Hematopoietic multipotent progenitor cell treated with erythropoietin and hydrocortisone succinate and interleukin-3 and kit ligand, for 6 days (in vitro differentiated cells): ENCODE results near the gene REPS1.
"Not testable (repeated sequence)": the region's sequence is repeated elsewhere in the genome, so short reads cannot be mapped to it uniquely, and the experiment has no call there.

Experiments
- DNase-seq: peaks from one replicate; pipeline ENCODE4 v3.0.0-alpha.2; 2015

The REPS1 gene

GRCh38 chr6:138970159-138970558 is 17.9 kb downstream of the REPS1 start:
- no peak for DNase-seq

- DNase-seq, result no peak
Observed at GRCh38 chr6:138966870-138967269, 21.2 kb downstream of the REPS1 start.

GRCh38 chr6:138965971-138966370 is 22.1 kb downstream of the REPS1 start:
- no peak for DNase-seq

GRCh38 chr6:138965291-138965874 is 22.7 kb downstream of the REPS1 start:
- DNase-seq, result no peak

- DNase-seq, result no peak
Observed at GRCh38 chr6:138964012-138964411, 24.0 kb downstream of the REPS1 start.

GRCh38 chr6:138963531-138963930 is 24.5 kb downstream of the REPS1 start:
- no peak for DNase-seq

GRCh38 chr6:138963119-138963518 is 24.9 kb downstream of the REPS1 start:
- DNase-seq, result no peak

GRCh38 chr6:138959521-138959920 is 28.5 kb downstream of the REPS1 start:
- no peak for DNase-seq

GRCh38 chr6:138958595-138958994 is 29.5 kb downstream of the REPS1 start:
- DNase-seq, result no peak

- no peak for DNase-seq
Observed at GRCh38 chr6:138957903-138958302, 30.1 kb downstream of the REPS1 start.

- no peak for DNase-seq
Observed at GRCh38 chr6:138957484-138957883, 30.6 kb downstream of the REPS1 start.

GRCh38 chr6:138956244-138956924 is 31.7 kb downstream of the REPS1 start:
- no peak for DNase-seq

GRCh38 chr6:138955262-138955661 is 32.8 kb downstream of the REPS1 start:
- DNase-seq, result no peak

- no peak for DNase-seq
Observed at GRCh38 chr6:138953451-138953850, 34.6 kb downstream of the REPS1 start.

GRCh38 chr6:138948546-138949179 is 39.4 kb downstream of the REPS1 start:
- no peak for DNase-seq

- DNase-seq, result no peak
Observed at GRCh38 chr6:138948004-138948403, 40.0 kb downstream of the REPS1 start.

- DNase-seq, result no peak
Observed at GRCh38 chr6:138945354-138945753, 42.7 kb downstream of the REPS1 start.

- no peak for DNase-seq
Observed at GRCh38 chr6:138944412-138944811, 43.6 kb downstream of the REPS1 start.

GRCh38 chr6:138943089-138943625 is 44.9 kb downstream of the REPS1 start:
- no peak for DNase-seq

- not testable (repeated sequence) for DNase-seq
Observed at GRCh38 chr6:138936873-138937272, 51.2 kb downstream of the REPS1 start.

- DNase-seq, result no peak
Observed at GRCh38 chr6:138931660-138932059, 56.4 kb downstream of the REPS1 start.

GRCh38 chr6:138926579-138926978 is 61.5 kb downstream of the REPS1 start:
- DNase-seq, result no peak

- no peak for DNase-seq
Observed at GRCh38 chr6:138925806-138926205, 62.2 kb downstream of the REPS1 start.

GRCh38 chr6:138923561-138923960 is 64.5 kb downstream of the REPS1 start:
- DNase-seq, result no peak
